ENCODE results near the gene ZBTB7C. TPM values are rescaled to one million over a fixed set of nuclear protein-coding genes. Genes with fewer than 3 reads are reported as not detected.

The ZBTB7C gene
- total and polyA plus RNA-seq, 8 donors, result 3.0 to 47.8 (median 19.3) TPM

- Histone ChIP-seq H3K4me3 (no peak overlapping the region), H3K36me3 (no peaks in the 10 kb centered on the region), H3K27me3 (peaks cover 0 to 3% (median 0%) of the 10 kb centered on the region in 3 donors), H3K9me3 (no peaks in the 10 kb centered on the region), H3K4me1 (no peaks in the 10 kb centered on the region), H3K27ac (no peak overlapping the region)
- intact Hi-C loops (cut with DNase I; ENCODE audit: low total_unique reads), result no loop called here
- no peak for TF ChIP-seq EP300 (IDR thresholded peaks at IDR 0.05)
- 69 to 95% (median 81%) methylated on average over 7 of the region's 7 CpGs for WGBS, 5 donors
- no peak for DNase-seq
Measured at GRCh38 chr18:47985866-47986265, 423.3 kb downstream of the ZBTB7C start.

GRCh38 chr18:47984991-47985390 lies 424.2 kb downstream of the ZBTB7C start:
- Histone ChIP-seq H3K9me3 (no peaks in the 10 kb centered on the region), H3K4me3 (no peak overlapping the region), H3K27me3 (no peaks in the 10 kb centered on the region), H3K27ac (no peak overlapping the region), H3K36me3 (no peaks in the 10 kb centered on the region), H3K4me1 (no peaks in the 10 kb centered on the region)
- intact Hi-C loops (cut with DNase I; ENCODE audit: low total_unique reads), result no loop called here
- no peak for DNase-seq
- WGBS, 5 donors, result 79 to 86% (median 81%) methylated on average over 4 of the region's 4 CpGs
- TF ChIP-seq POLR2AphosphoS5 (IDR thresholded peaks at IDR 0.05) (no peak), POLR2A (IDR thresholded peaks at IDR 0.05) (no peak), EP300 (IDR thresholded peaks at IDR 0.05) (no peak)
- TF ChIP-seq, protein P1, sequence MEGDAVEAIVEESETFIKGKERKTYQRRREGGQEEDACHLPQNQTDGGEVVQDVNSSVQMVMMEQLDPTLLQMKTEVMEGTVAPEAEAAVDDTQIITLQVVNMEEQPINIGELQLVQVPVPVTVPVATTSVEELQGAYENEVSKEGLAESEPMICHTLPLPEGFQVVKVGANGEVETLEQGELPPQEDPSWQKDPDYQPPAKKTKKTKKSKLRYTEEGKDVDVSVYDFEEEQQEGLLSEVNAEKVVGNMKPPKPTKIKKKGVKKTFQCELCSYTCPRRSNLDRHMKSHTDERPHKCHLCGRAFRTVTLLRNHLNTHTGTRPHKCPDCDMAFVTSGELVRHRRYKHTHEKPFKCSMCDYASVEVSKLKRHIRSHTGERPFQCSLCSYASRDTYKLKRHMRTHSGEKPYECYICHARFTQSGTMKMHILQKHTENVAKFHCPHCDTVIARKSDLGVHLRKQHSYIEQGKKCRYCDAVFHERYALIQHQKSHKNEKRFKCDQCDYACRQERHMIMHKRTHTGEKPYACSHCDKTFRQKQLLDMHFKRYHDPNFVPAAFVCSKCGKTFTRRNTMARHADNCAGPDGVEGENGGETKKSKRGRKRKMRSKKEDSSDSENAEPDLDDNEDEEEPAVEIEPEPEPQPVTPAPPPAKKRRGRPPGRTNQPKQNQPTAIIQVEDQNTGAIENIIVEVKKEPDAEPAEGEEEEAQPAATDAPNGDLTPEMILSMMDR (IDR thresholded peaks at IDR 0.05), result no peak

GRCh38 chr18:47983946-47984345 lies 425.2 kb downstream of the ZBTB7C start:
- Histone ChIP-seq H3K27ac (no peak overlapping the region), H3K4me3 (no peak overlapping the region), H3K9me3 (no peaks in the 10 kb centered on the region), H3K36me3 (no peaks in the 10 kb centered on the region), H3K27me3 (no peaks in the 10 kb centered on the region), H3K4me1 (no peaks in the 10 kb centered on the region)
- DNase-seq, result no peak
- WGBS, 5 donors, result 75 to 89% (median 86%) methylated on average over 6 of the region's 6 CpGs
- TF ChIP-seq POLR2A (IDR thresholded peaks at IDR 0.05) (no peak), EP300 (IDR thresholded peaks at IDR 0.05) (no peak), POLR2AphosphoS5 (IDR thresholded peaks at IDR 0.05) (no peak)
- TF ChIP-seq, protein P1 (IDR thresholded peaks at IDR 0.05), result no peak
- intact Hi-C loops (cut with DNase I; ENCODE audit: low total_unique reads), result no loop called here

DNA sequence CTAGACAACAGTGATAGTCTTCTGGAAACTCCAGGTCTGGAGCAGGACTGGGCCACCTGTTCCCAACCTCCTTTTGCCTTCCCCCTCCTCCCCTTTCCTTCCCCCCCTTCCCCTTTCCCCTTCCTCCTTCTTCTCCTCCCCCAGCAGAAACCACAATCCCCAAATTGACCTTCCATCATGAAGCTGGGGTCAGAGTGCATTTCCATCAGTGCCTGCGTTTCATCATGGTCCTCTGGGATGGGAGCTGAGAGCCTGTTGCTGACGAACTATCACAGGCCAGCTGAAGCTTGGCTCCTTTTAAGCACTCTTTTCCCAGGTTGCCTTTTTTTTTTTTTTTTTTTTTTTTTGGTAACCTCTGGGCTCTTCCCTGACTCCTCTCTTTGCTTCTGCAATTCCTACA lies 426.1 kb downstream of the ZBTB7C start:
- intact Hi-C loops (cut with DNase I; ENCODE audit: low total_unique reads), result no loop called here
- 79 to 94% (median 85%) methylated on average over 2 of the region's 2 CpGs for WGBS, 5 donors
- no peaks in the 10 kb centered on the region for H3K4me1 ChIP-seq
- H3K36me3 ChIP-seq, result no peaks in the 10 kb centered on the region
- H3K27me3 ChIP-seq, result no peaks in the 10 kb centered on the region
- TF ChIP-seq EP300 (IDR thresholded peaks at IDR 0.05) (no peak), POLR2A (IDR thresholded peaks at IDR 0.05) (no peak), POLR2AphosphoS5 (IDR thresholded peaks at IDR 0.05) (no peak)
- TF ChIP-seq, protein P1 (IDR thresholded peaks at IDR 0.05), result no peak
- no peak overlapping the region for H3K4me3 ChIP-seq
- no peaks in the 10 kb centered on the region for H3K9me3 ChIP-seq
- DNase-seq, result no peak
- H3K27ac ChIP-seq, result no peak overlapping the region

DNA sequence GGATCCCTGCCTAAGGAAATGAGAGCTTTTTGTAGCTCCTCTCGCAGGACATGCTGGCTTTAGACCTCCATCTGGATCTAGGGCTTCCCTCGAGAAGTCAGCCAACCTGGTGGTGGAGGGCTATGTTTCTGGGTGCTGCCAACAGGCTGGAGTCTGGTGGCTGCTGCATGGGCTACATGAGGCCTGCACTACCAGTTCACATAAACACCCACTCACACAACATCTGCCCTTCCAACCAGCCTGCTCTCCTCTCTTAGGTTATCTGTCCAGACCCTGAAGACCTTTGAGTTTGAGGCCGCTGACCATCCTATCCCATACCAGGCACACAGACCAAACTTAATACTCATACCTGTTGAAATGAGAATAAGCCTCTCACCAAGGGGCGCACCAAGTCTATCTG lies 427.4 kb downstream of the ZBTB7C start:
- Histone ChIP-seq H3K36me3 (no peaks in the 10 kb centered on the region), H3K27ac (no peak overlapping the region), H3K4me1 (no peaks in the 10 kb centered on the region), H3K4me3 (no peak overlapping the region), H3K27me3 (no peaks in the 10 kb centered on the region), H3K9me3 (no peaks in the 10 kb centered on the region)
- intact Hi-C loops (cut with DNase I; ENCODE audit: low total_unique reads), result no loop called here
- DNase-seq, result no peak
- 92 to 96% (median 93%) methylated on average over 4 of the region's 4 CpGs for WGBS, 5 donors
- TF ChIP-seq EP300 (IDR thresholded peaks at IDR 0.05) (no peak), POLR2AphosphoS5 (IDR thresholded peaks at IDR 0.05) (no peak), POLR2A (IDR thresholded peaks at IDR 0.05) (no peak)
- TF ChIP-seq, protein P1 (IDR thresholded peaks at IDR 0.05), result no peak
